ENCODE data around the gene POLR1G. TPM values are rescaled to one million over a fixed set of nuclear protein-coding genes. Genes with fewer than 3 reads are reported as not detected.

POLR1G gene
- total RNA-seq, 2 experiments from 2014 or later = 9.8 to 11.6 TPM

DNA sequence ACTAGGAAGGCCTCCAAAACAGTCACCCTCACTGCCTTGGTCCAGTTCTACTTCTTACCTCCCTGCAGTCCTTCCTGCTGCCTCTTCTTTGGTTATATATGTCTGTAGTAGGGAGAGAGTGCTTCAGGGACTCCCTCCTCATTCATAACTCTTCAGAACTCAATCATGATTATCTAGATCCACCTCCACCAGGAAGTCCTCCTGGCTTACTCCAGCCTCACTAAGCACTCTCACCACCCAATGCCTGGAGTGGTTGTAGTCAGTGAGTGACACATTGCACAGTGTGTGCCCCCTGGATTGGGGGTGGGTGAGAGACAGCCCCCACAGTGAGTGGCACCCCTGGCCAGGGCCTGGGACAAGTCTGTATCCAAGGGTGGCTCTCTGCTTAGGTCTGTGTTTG, 51.3 kb downstream of the POLR1G start:
- H3K9me3 Mint-ChIP-seq = no peaks in the 10 kb centered on the region
- CTCF ChIA-PET = interaction anchor here (0.6 to 2.2 kb wide), 4 partner anchors 10 to 41 kb away, joined by 3 to 10 read pairs (median 6); partner anchors contain the start of genes FOSB and PPM1N
- DNase-seq (no peak), ATAC-seq (no peak)
- H3K27me3 Mint-ChIP-seq = no peaks in the 10 kb centered on the region
- POLR2A ChIA-PET = interaction anchor here (1.0 kb wide), 1 partner anchor 21 kb away, joined by 3 read pairs; no protein-coding TSS in a partner anchor
- intact Hi-C loops (cut with micrococcal nuclease) = no loop called here
- H3K36me3 Mint-ChIP-seq (ENCODE audit: low read depth) = no peaks in the 10 kb centered on the region
- H3K27ac Mint-ChIP-seq = no peak overlapping the region
- peaks cover 14% of the 10 kb centered on the region for H3K4me1 Mint-ChIP-seq (ENCODE audit: low read depth)
- TF ChIP-seq, protein P1, sequence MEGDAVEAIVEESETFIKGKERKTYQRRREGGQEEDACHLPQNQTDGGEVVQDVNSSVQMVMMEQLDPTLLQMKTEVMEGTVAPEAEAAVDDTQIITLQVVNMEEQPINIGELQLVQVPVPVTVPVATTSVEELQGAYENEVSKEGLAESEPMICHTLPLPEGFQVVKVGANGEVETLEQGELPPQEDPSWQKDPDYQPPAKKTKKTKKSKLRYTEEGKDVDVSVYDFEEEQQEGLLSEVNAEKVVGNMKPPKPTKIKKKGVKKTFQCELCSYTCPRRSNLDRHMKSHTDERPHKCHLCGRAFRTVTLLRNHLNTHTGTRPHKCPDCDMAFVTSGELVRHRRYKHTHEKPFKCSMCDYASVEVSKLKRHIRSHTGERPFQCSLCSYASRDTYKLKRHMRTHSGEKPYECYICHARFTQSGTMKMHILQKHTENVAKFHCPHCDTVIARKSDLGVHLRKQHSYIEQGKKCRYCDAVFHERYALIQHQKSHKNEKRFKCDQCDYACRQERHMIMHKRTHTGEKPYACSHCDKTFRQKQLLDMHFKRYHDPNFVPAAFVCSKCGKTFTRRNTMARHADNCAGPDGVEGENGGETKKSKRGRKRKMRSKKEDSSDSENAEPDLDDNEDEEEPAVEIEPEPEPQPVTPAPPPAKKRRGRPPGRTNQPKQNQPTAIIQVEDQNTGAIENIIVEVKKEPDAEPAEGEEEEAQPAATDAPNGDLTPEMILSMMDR (IDR thresholded peaks at IDR 0.05) = no peak
- H3K4me3 Mint-ChIP-seq = no peak overlapping the region

Small RNA genes within 50 kb of the gene (microRNA-seq; reads per million reads assigned to microRNA genes)
- gene MIR6088 (ENCODE audit: borderline microRNAs expressed, borderline replicate concordance) = not detected

Other genes with a start within 250 kb of the POLR1G start
- gene NKPD1, start 245.7 kb upstream of the POLR1G start, total RNA-seq = under 1 TPM; 0.07 to 0.16 TPM
- gene TRAPPC6A, start 228.4 kb upstream of the POLR1G start, total RNA-seq = 10 to 100 TPM; 27.3 to 28.8 TPM
- 10 to 100 TPM in 1 of 2 experiments, 1 to 10 TPM in 1; 8.9 to 10.8 TPM for gene BLOC1S3, start 227.9 kb upstream of the POLR1G start, total RNA-seq
- gene EXOC3L2, start 161.2 kb upstream of the POLR1G start, total RNA-seq = not detected
- 10 to 100 TPM; 18.5 to 19.9 TPM for gene MARK4, start 155.4 kb upstream of the POLR1G start, total RNA-seq
- gene CKM, start 83.8 kb upstream of the POLR1G start, total RNA-seq = not detected
- not detected for gene KLC3, start 65.9 kb upstream of the POLR1G start, total RNA-seq
- 10 to 100 TPM; 23.2 to 25.6 TPM for gene ERCC2, start 36.1 kb upstream of the POLR1G start, total RNA-seq
- gene PPP1R13L, start 1.6 kb upstream of the POLR1G start, total RNA-seq = 1 to 10 TPM; 4.6 to 5.8 TPM
- 10 to 100 TPM; 41.6 to 46.5 TPM for gene ERCC1, start 17.3 kb downstream of the POLR1G start, total RNA-seq
- 10 to 100 TPM; 70.0 to 71.2 TPM for gene FOSB, start 61.4 kb downstream of the POLR1G start, total RNA-seq
- 1 to 10 TPM; 2.6 to 3.0 TPM for gene RTN2, start 90.4 kb downstream of the POLR1G start, total RNA-seq
- gene PPM1N, start 91.8 kb downstream of the POLR1G start, total RNA-seq = 1 to 10 TPM; 3.7 to 4.2 TPM
- 100 to 1,000 TPM; 152 to 153 TPM for gene VASP, start 100.8 kb downstream of the POLR1G start, total RNA-seq
- 10 to 100 TPM; 13.7 to 14.3 TPM for gene OPA3, start 178.2 kb downstream of the POLR1G start, total RNA-seq
- not detected for gene GPR4, start 195.6 kb downstream of the POLR1G start, total RNA-seq
- 100 to 1,000 TPM; 103 to 113 TPM for gene EML2, start 232.8 kb downstream of the POLR1G start, total RNA-seq